Chondrocyte (in vitro differentiated cells): Measurements from ENCODE around the gene SUN1. TPM values are rescaled to one million over a fixed set of nuclear protein-coding genes. Genes with fewer than 3 reads are reported as not detected.

ENCODE experiments used
- DNase-seq: peaks from one replicate; pipeline ENCODE4 v3.0.0; 2021; ENCODE audit warnings: mixed read lengths, low spot score
- H3K27ac Mint-ChIP-seq: one replicate; pipeline ENCODE4 v1.8.0; 2021; ENCODE audit warnings: mild to moderate bottlenecking, moderate library complexity, mixed read lengths; ENCODE audit not compliant: unreplicated experiment
- H3K27me3 Mint-ChIP-seq: 2 replicates; pipeline ENCODE4 v1.8.0; 2021; ENCODE audit warnings: low read depth, mixed read lengths
- H3K36me3 Mint-ChIP-seq: 2 replicates; pipeline ENCODE4 v1.8.0; 2021; ENCODE audit warnings: low read depth, mixed read lengths
- H3K4me1 Mint-ChIP-seq: 2 replicates; pipeline ENCODE4 v1.8.0; 2021; ENCODE audit warnings: low read depth, mild to moderate bottlenecking, mixed read lengths
- H3K4me3 Mint-ChIP-seq: one replicate; pipeline ENCODE4 v1.8.0; 2021; ENCODE audit warnings: mild to moderate bottlenecking, moderate library complexity, mixed read lengths; ENCODE audit not compliant: unreplicated experiment
- H3K9me3 Mint-ChIP-seq: 2 replicates; pipeline ENCODE4 v1.8.0; 2021; ENCODE audit warnings: low read depth, mixed read lengths
- CTCF ChIP-seq: fragments of 200-600 bp; sonication (generic); IDR thresholded peaks from 2 replicates; pipeline ENCODE4 v1.5.0; 2021; ENCODE audit warnings: antibody characterized with exemption, mild to moderate bottlenecking, moderate library complexity
- total RNA-seq: library from RNA; stranded (reverse); gene quantifications from 3 replicates; pipeline ENCODE4 v1.2.1, GENCODE V29; 2021

SUN1 gene
- total RNA-seq, 1 donor from 2014 or later: 134 TPM

- H3K4me1 Mint-ChIP-seq: no peaks in the 10 kb centered on the region
- peaks cover 15% of the 10 kb centered on the region for H3K36me3 Mint-ChIP-seq
- no peak overlapping the region for H3K4me3 Mint-ChIP-seq
- DNase-seq: no peak
- no peaks in the 10 kb centered on the region for H3K27me3 Mint-ChIP-seq
- no peak overlapping the region for H3K27ac Mint-ChIP-seq
- TF ChIP-seq CTCF: no peak
- H3K9me3 Mint-ChIP-seq: no peaks in the 10 kb centered on the region
These were observed 66.8 kb downstream of the SUN1 start for GRCh38 chr7:898855-899681.

GRCh38 chr7:899806-900205 lies 67.5 kb downstream of the SUN1 start:
- Mint-ChIP-seq H3K27me3 (no peaks in the 10 kb centered on the region), H3K4me1 (no peaks in the 10 kb centered on the region), H3K27ac (no peak overlapping the region), H3K4me3 (no peak overlapping the region), H3K36me3 (peaks cover 11% of the 10 kb centered on the region), H3K9me3 (no peaks in the 10 kb centered on the region)
- no peak for DNase-seq
- TF ChIP-seq CTCF: no peak

- no peak for DNase-seq
- Mint-ChIP-seq H3K4me3 (no peak overlapping the region), H3K27me3 (peaks cover 4% of the 10 kb centered on the region), H3K27ac (no peak overlapping the region), H3K4me1 (peaks cover 4% of the 10 kb centered on the region), H3K9me3 (no peaks in the 10 kb centered on the region), H3K36me3 (peaks cover 8% of the 10 kb centered on the region)
- TF ChIP-seq CTCF: no peak
These were observed 68.2 kb downstream of the SUN1 start for GRCh38 chr7:900331-901040.

- Mint-ChIP-seq H3K27me3 (peaks cover 4% of the 10 kb centered on the region), H3K4me1 (peaks cover 4% of the 10 kb centered on the region), H3K9me3 (no peaks in the 10 kb centered on the region), H3K36me3 (peaks cover 7% of the 10 kb centered on the region), H3K4me3 (no peak overlapping the region), H3K27ac (no peak overlapping the region)
- TF ChIP-seq CTCF: no peak
- DNase-seq: no peak
These were observed 68.7 kb downstream of the SUN1 start for GRCh38 chr7:901041-901387.

- no peak overlapping the region for H3K4me3 Mint-ChIP-seq
- no peak for DNase-seq
- TF ChIP-seq CTCF: no peak
- no peak overlapping the region for H3K27ac Mint-ChIP-seq
- peaks cover 2% of the 10 kb centered on the region for H3K36me3 Mint-ChIP-seq
- H3K4me1 Mint-ChIP-seq: peaks cover 4% of the 10 kb centered on the region
- peaks cover 4% of the 10 kb centered on the region for H3K27me3 Mint-ChIP-seq
- H3K9me3 Mint-ChIP-seq: no peaks in the 10 kb centered on the region
These were observed 69.3 kb downstream of the SUN1 start for GRCh38 chr7:901388-902154.
